NCI-H1417 treated with DMSO at 0.1 percent for 48 hours (cell line): ENCODE measurements around the gene WDR86.

ENCODE experiments used
- DNase-seq: peaks from one replicate; lab custom pipeline; 2025; lab: John Stamatoyannopoulos, UW

WDR86 gene

GRCh38 chr7:151409667-151410404, at the start of gene WDR86:
Gene WDR86 (minus strand): TSS chr7:151410038. CDS start chr7:151409589, 449 bp downstream.
- DNase-seq: no peak

GRCh38 chr7:151457534-151457933, 47.7 kb upstream of the WDR86 start:
- DNase-seq: no peak

- DNase-seq: no peak
Measured at GRCh38 chr7:151456782-151457181, 46.9 kb upstream of the WDR86 start.

DNA sequence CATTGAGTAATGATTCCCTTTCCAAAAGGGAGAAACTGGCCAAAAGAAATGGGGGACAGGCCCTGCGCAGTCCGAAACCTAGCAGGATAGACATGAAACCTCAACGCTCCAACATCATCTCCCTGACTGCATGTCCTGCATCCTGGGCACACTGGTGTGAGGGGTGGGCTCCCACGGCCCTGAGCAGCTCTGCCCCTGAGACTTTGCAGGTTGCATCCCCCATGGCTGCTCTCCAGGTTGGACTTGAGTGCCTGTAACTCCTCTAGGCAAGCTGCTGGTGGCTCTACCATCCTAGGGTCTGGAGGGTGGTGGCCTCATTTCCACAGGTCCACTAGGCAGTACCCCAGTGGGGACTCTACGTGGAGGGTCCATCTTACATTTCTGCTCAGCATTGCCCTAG, 46.4 kb upstream of the WDR86 start:
- no peak for DNase-seq

DNA sequence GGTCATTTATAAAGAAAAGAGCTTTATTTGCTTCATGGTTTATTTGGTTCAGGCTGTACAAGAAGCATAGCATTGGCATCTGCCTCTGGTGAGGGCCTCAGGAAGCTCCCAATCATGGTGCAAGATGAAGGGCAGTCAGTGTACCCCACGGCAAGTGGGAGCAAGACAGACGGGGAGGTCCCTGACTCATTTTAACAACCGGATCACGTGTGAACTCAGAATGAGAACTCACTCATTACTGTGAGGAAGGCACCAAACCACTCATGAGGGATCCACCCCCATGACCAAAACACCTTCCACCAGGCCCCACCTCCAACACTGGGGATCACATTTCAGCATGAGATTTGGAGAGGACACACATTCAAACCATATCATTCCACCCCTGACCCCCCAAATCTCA, 45.9 kb upstream of the WDR86 start:
- DNase-seq: no peak

- DNase-seq: no peak
Measured at GRCh38 chr7:151454932-151455530, 45.2 kb upstream of the WDR86 start.

DNA sequence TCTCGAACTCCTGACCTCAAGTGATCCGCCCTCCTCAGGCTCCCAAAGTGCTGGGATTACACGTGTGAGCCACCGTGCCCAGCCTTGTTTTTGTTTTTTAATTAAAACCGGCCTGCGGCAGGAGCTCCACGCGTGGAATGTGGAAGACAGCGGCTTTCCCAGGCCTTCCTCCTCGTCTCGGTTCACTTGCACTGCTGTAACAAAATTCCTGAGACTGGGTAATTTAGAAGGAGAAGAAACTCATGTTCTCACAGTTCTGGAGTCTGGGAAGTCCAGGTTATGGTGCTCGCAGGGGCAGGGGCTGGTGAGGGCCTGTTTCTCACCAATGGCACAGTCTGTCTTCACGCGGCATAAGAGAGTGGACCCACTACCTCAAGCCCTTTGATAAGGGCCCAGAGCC, 44.5 kb upstream of the WDR86 start:
- DNase-seq: no peak

- DNase-seq: no peak
Measured at GRCh38 chr7:151453326-151453791, 43.5 kb upstream of the WDR86 start.

- DNase-seq: no peak
Measured at GRCh38 chr7:151452680-151453325, 43.0 kb upstream of the WDR86 start.

- DNase-seq: no peak
Measured at GRCh38 chr7:151451626-151452571, 42.1 kb upstream of the WDR86 start.

DNA sequence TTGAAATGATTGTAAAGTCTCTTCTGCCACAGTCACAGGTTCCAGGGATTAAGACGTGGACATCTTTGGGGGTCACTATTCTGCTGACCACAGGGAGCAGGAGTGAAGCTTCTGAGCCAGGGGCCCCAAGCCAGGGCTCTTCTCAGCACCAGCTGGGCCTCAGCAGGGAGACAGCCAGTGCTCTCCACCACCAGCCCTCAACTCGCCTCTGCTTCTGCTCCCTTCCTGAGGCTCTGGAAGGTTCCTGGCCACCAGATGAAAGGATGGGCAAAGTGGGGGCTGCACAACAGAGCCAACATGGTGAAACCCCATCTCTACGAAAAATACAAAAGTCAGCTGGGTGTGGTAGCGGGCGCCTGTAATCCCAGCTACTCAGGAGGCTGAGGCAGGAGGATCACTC, 41.3 kb upstream of the WDR86 start:
- no peak for DNase-seq

DNA sequence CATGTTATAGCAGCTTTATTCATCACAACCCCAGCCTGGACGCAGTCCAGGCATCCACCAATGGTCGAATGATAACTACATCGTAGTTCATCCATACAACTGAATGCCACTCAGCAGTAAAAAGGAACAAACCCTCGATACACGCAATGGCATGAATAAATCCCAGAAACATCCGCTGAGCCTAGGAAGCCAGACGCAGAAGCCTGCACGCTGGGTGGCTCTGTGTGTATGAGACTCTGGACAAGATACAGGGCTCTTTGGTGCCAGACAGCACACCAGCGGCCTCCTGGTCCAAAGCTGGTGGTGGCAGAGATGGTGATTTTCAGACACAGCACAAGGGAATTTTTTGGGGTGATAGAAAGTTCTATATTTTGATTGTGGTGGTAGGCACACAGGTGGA, 40.2 kb upstream of the WDR86 start:
- DNase-seq: no peak

- DNase-seq: no peak
Measured at GRCh38 chr7:151448261-151449252, 38.7 kb upstream of the WDR86 start.

GRCh38 chr7:151447901-151448260, 38.0 kb upstream of the WDR86 start:
- DNase-seq: no peak

GRCh38 chr7:151447312-151447711, 37.5 kb upstream of the WDR86 start:
- DNase-seq: no peak

DNA sequence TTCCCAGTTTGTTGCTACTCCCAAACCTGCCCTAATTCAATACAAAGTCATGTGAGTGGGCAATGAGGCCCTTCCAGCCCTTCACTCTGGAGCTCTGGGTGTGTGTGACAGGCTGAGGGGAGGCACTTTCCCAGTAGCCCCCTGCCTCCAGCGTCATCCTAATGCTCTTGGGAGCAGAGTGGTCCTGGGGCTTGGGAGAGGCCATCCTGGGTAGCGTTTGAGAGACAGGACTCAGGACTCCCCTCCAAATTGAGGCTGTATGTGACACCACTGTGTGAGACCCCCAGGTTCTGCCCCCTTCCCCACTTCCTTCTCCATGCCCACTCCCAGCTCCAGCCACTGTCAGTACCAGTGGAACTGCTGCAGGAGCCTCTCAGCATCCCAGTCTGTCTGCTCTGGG, 36.6 kb upstream of the WDR86 start:
- no peak for DNase-seq

DNA sequence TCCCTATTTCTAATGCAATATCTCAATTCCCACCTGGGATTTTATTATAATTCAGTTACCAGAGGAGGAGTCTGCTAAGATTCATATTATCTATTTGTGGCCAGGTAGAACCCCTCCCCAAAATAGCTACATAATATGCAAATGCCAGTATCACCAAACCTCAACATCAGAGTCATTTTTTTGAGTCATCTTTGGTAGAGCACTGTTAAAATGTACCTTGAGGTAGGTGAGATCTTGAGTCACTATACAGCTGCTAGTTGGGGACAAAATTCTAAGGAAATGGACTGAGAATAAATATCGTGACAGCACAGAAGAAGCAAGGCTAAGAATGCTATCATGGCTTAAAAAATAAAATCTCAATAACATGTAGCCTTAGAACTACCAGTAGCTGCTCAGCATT, 34.8 kb upstream of the WDR86 start:
- DNase-seq: no peak

- no peak for DNase-seq
Measured at GRCh38 chr7:151442776-151443496, 33.1 kb upstream of the WDR86 start.

GRCh38 chr7:151440799-151441445, 31.1 kb upstream of the WDR86 start:
- no peak for DNase-seq
